ENCODE results near the gene AJM1. TPM values are rescaled to one million over a fixed set of nuclear protein-coding genes. Genes with fewer than 3 reads are reported as not detected.

The AJM1 gene
- total RNA-seq, 1 experiment from 2014 or later, result 2.9 TPM

DNA sequence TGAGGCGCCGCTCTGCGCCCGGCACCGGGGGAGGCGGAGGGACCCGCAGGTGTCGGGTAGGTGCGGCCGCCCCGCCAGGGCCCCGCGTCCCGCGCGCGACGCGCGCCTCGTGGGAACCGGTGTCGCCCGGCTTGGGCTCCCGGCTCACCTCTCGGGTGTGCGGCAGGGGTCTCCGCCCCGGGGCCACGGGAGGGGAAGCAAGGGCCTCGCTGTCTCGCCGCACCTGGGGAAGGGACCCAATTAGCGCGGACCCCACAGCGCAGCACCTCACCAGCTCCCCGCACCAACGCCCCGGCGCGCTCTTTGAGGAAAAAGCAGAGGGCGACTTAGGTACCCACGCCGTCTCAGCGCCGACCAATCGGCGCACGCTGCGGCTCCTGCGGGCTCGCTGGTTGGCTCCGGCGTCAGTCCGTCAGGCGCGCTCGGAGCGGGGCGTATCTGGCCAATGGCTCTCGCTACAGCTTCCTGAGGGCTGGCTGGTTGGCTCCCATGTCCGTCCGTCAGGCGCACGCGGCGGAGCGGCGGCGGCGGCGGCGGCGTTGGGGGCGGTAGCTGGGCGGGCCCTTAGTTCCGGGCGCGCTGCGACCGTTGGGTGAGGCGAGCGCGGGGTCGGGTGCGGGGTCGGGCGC, 43.8 kb downstream of the AJM1 start, which contains the start of gene TRAF2:
TSS of gene TRAF2 (plus strand) at position 567 of the 629 bp plus-strand sequence. CDS start 12,225 bp downstream, outside the sequence.
- Mint-ChIP-seq H3K36me3 (ENCODE audit: insufficient read depth, unreplicated experiment) (peaks cover 48% of the 10 kb centered on the region), H3K9me3 (ENCODE audit: low read depth, unreplicated experiment) (no peaks in the 10 kb centered on the region), H3K27ac (ENCODE audit: unreplicated experiment) (peak within 1 kb of the TSS; percentile 66), H3K4me3 (ENCODE audit: low read depth, unreplicated experiment) (peak within 1 kb of the TSS; percentile 86), H3K27me3 (ENCODE audit: unreplicated experiment) (no peaks in the 10 kb centered on the region), H3K4me1 (ENCODE audit: low read depth, unreplicated experiment) (no peaks in the 10 kb centered on the region)
- TF ChIP-seq, protein P1, sequence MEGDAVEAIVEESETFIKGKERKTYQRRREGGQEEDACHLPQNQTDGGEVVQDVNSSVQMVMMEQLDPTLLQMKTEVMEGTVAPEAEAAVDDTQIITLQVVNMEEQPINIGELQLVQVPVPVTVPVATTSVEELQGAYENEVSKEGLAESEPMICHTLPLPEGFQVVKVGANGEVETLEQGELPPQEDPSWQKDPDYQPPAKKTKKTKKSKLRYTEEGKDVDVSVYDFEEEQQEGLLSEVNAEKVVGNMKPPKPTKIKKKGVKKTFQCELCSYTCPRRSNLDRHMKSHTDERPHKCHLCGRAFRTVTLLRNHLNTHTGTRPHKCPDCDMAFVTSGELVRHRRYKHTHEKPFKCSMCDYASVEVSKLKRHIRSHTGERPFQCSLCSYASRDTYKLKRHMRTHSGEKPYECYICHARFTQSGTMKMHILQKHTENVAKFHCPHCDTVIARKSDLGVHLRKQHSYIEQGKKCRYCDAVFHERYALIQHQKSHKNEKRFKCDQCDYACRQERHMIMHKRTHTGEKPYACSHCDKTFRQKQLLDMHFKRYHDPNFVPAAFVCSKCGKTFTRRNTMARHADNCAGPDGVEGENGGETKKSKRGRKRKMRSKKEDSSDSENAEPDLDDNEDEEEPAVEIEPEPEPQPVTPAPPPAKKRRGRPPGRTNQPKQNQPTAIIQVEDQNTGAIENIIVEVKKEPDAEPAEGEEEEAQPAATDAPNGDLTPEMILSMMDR (IDR thresholded peaks at IDR 0.05; ENCODE audit: unreplicated experiment), result no peak
- DNase-seq, result peak; percentile 96
- CTCF ChIA-PET, result interaction anchor here (0.6 to 1.3 kb wide), 2 partner anchors 14 to 16 kb away, joined by 5 to 11 read pairs; no protein-coding TSS in a partner anchor
- no TSS peak for BruUV-seq (replicated peaks)
- intact Hi-C loops (cut with micrococcal nuclease; ENCODE audit: unreplicated experiment), result loop anchor here (2.0 kb wide), 1 partner anchor 15 kb away; no protein-coding TSS in a partner anchor

DNA sequence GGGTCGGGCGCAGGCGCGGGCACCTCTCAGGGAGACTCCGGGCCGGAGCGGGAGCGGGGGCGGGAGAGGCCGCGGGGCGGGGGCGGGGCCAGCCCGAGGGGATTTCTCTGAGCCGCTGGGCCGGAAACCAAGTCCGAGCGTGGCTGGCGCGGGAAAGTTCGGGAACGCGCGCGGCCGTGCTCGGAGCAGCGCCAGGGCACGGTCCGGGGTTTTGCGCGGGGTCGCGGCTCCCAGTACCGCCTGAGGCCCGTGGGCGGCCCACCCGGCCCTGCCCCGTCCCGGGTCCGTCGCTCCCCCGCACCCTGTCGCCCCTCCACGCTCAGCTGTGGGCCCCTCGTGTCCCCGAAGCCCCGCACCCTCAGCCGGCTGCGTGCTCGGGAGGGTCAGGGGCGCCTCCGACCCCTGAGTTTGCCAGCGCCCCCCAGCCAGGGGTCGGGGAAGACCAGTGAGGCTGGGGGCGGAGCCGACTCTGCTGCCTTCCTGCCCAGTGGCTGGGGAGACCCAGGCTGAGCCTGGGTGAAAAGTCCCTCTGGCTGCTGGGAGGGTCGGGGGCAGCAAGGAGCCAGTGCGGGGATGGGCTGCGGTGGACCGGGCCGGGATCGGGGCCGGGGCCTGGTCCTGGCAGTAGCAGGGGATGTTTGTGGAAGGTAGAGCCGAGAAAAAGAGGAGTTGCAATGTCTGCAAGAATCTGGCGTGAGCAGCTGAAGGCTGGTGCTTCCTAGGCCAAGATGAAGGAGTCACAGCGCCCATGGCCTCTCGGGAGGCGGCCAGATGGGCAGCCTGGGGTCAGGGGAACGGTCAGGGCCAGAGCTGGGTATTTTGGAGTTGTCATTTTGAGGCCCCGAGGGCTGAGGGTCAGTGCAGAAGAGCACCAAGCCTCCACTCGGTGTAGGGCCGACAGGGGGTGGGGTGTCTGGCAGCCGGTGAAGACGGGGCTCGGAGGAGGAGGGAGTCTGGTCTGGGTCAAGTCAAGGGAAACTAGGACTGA, 44.6 kb downstream of the AJM1 start:
- Mint-ChIP-seq H3K4me1 (ENCODE audit: low read depth, unreplicated experiment) (no peaks in the 10 kb centered on the region), H3K9me3 (ENCODE audit: low read depth, unreplicated experiment) (no peaks in the 10 kb centered on the region), H3K36me3 (ENCODE audit: insufficient read depth, unreplicated experiment) (peaks cover 53% of the 10 kb centered on the region), H3K27me3 (ENCODE audit: unreplicated experiment) (no peaks in the 10 kb centered on the region), H3K4me3 (ENCODE audit: low read depth, unreplicated experiment) (peak overlapping the region; percentile 86), H3K27ac (ENCODE audit: unreplicated experiment) (peak overlapping the region; percentile 66)
- TF ChIP-seq, protein P1 (IDR thresholded peaks at IDR 0.05; ENCODE audit: unreplicated experiment), result no peak
- no TSS peak for BruUV-seq (replicated peaks)
- intact Hi-C loops (cut with micrococcal nuclease; ENCODE audit: unreplicated experiment), result loop anchor here (2.0 kb wide), 1 partner anchor 14 kb away; no protein-coding TSS in a partner anchor
- DNase-seq, result peak; percentile 17
- CTCF ChIA-PET, result interaction anchor here (0.6 to 1.3 kb wide), 2 partner anchors 15 kb away, joined by 5 to 11 read pairs; no protein-coding TSS in a partner anchor

DNA sequence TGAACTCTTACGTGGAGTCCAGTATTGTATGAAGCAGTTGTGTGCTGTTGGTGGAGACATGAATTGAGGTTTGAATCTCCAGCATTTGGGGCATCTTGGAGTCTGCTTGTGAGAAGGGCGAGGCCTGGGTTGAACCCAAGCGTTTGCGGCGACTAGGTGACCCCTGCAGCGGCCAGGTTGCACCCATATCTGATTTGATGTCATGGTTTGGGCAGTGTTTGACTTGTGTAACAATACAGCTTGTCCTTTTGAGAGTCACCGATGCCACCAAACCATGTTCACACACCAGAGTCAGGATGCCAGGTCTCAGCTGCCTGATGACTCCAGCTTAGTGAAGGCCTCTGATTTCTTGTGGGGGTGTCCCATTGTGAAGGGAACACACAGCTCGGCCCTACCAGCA, 46.2 kb downstream of the AJM1 start:
- Mint-ChIP-seq H3K4me1 (ENCODE audit: low read depth, unreplicated experiment) (no peaks in the 10 kb centered on the region), H3K27me3 (ENCODE audit: unreplicated experiment) (no peaks in the 10 kb centered on the region), H3K27ac (ENCODE audit: unreplicated experiment) (no peak overlapping the region), H3K9me3 (ENCODE audit: low read depth, unreplicated experiment) (no peaks in the 10 kb centered on the region), H3K4me3 (ENCODE audit: low read depth, unreplicated experiment) (no peak overlapping the region), H3K36me3 (ENCODE audit: insufficient read depth, unreplicated experiment) (peaks cover 43% of the 10 kb centered on the region)
- intact Hi-C loops (cut with micrococcal nuclease; ENCODE audit: unreplicated experiment), result no loop called here
- CTCF ChIA-PET, result no interaction called here
- TF ChIP-seq, protein P1 (IDR thresholded peaks at IDR 0.05; ENCODE audit: unreplicated experiment), result no peak
- no TSS peak for BruUV-seq (replicated peaks)
- no peak for DNase-seq

DNA sequence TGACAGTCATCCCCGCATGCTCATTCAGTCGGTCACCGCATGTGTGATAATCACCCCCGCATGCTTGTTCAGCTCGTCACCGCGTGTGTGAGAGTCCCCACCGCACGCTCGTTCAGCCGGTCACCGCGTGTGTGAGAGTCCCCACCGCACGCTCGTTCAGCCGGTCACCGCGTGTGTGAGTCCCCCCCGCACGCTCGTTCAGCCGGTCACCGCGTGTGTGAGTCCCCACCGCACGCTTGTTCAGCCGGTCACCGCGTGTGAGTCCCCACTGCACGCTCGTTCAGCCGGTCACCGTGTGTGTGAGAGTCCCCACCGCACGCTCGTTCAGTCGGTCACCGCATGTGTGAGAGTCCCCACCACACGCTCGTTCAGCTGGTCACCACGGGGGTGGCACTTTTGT, 47.6 kb downstream of the AJM1 start:
- no peak for DNase-seq
- TF ChIP-seq, protein P1 (IDR thresholded peaks at IDR 0.05; ENCODE audit: unreplicated experiment), result no peak
- H3K36me3 Mint-ChIP-seq (ENCODE audit: insufficient read depth, unreplicated experiment), result peaks cover 46% of the 10 kb centered on the region
- no peak overlapping the region for H3K27ac Mint-ChIP-seq (ENCODE audit: unreplicated experiment)
- BruUV-seq (replicated peaks), result no TSS peak
- intact Hi-C loops (cut with micrococcal nuclease; ENCODE audit: unreplicated experiment), result no loop called here
- no peak overlapping the region for H3K4me3 Mint-ChIP-seq (ENCODE audit: low read depth, unreplicated experiment)
- CTCF ChIA-PET, result no interaction called here
- no peaks in the 10 kb centered on the region for H3K9me3 Mint-ChIP-seq (ENCODE audit: low read depth, unreplicated experiment)
- H3K27me3 Mint-ChIP-seq (ENCODE audit: unreplicated experiment), result no peaks in the 10 kb centered on the region
- H3K4me1 Mint-ChIP-seq (ENCODE audit: low read depth, unreplicated experiment), result peaks cover 10% of the 10 kb centered on the region

All from Calu3 (cell line).